HG03064 (cell line): ENCODE results near the gene WHAMM.
"Not testable (repeated sequence)": the region's sequence is repeated elsewhere in the genome, so short reads cannot be mapped to it uniquely, and the experiment has no call there.

ENCODE experiments used
- ATAC-seq: cut with Tn5 transposase; IDR thresholded peaks from one replicate; pipeline ENCODE4 v1.9.1; 2021; ENCODE audit warnings: low read depth; ENCODE audit not compliant: unreplicated experiment

WHAMM gene

DNA sequence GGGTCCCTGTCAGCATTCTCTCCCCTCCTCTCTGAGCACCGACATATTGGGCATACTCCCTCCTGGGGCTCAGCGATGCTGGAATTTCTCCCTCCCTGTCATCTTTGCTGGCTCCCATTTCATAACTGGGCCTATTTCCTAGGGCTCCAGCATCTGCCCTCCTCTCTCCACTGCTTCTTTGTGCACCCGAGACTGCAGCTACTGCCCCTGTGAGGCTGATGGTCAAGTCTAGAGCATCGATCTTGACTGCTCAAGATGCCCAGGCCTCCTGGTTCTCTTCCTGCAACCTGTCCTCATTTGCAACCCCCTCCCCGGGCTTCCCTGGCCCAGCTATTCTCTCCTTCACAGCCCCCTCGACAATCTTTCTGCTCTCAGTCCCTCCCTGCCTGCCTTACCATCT is 53.5 kb downstream of the WHAMM start:
- no peak for ATAC-seq

- no peak for ATAC-seq
These were observed 55.5 kb downstream of the WHAMM start for GRCh38 chr15:82864967-82865366.

DNA sequence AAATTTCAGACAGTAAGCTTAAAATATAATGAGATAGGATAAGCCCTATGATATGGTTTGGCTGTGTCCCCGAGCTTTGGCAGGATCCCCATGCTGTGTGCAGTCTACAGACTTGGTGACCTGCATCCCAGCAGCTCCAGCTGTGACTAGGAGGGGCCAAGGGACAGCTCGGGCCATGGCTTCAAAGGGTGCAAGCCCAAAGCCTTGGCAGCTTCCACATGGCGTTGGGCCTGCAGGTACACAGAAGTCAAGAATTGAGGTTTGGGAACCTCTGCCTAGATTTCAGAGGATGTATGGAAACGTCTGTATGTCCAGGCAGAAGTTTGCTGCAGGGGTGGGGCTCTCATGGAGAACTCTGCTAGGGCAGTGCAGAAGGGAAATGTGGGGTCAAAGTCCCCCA is 56.2 kb downstream of the WHAMM start:
- ATAC-seq = not testable (repeated sequence)

GRCh38 chr15:82865981-82866380 is 56.6 kb downstream of the WHAMM start:
- not testable (repeated sequence) for ATAC-seq

GRCh38 chr15:82870727-82871320 is 61.4 kb downstream of the WHAMM start:
- no peak for ATAC-seq

DNA sequence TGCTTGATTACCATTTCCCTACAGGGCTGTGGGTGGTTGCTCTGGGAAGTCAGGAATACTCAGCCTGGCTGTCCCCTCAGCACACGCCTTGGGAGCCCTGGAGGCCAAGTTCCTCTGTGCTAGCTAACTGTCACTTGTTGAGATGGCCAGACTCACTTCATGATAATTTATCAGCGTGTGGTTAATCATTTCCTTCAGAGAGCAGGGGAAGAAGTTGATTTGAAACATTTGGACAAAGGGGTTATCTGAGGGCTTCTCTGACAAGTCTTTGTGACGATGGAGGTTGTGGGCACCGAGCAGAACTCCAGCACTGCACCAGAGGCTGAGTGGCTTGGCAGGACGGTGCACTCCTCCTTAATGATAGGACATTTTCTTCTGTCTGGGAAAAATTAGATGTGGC is 61.9 kb downstream of the WHAMM start:
- no peak for ATAC-seq

GRCh38 chr15:82871832-82872484 is 62.5 kb downstream of the WHAMM start:
- ATAC-seq = no peak

GRCh38 chr15:82873000-82873680 is 63.7 kb downstream of the WHAMM start:
- ATAC-seq = no peak

DNA sequence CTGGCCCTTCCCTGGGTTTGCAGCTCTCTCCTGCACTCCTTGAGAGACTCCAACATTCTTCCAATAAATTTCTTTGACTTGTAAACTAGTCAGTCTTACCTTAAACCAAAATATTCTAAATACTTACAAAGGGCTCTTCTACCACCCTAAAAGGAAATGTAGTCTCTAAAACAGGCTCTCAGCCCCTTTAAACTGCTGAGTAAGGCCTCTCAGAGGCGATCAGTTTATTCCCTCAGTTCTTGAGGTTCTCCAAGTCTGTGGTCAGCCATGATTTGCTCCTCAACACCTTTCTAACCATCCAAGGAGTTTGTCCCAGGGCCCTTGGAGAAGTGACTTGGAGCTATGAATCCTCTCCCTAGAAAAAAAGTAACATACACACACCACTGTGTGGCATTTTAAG is 64.8 kb downstream of the WHAMM start:
- no peak for ATAC-seq

DNA sequence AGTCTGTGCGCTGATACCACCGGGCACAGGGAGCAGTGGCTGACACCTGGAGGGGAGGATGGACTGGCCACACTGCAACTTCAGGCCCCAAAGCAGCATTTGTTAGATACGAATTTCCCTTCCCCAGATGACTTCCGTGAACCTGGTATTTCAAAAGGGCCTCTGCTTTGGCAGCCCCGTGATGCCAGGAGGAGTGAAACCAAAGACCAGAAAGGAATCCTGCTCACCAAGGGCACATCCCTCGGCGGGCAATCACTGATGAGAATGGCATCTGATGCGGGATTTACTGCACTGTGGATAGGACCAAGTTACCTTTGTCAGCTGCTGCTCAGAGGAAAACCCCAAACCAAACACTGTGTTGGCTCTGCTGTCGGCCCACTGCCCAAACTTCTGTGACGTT is 65.5 kb downstream of the WHAMM start:
- no peak for ATAC-seq

GRCh38 chr15:82875411-82876003 is 66.1 kb downstream of the WHAMM start:
- no peak for ATAC-seq

DNA sequence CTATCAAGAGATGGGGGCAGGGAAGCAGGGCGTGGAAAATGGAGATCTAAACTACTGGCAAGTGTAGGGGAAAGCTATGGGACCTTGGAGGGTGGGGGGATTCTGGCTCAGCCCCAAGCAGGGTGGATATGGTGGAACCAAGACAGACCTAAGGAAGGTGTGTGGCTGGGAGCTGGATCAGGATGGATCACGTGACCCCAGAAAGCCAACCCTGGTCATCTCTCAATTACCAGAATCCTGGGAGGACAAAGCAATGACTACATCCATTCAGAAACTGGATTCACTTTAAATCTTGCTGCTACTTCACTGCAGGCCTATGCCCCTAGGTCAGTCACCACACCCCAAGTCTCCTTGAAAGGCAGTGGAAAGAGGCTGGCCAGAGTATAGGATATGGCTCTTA is 68.4 kb downstream of the WHAMM start:
- no peak for ATAC-seq

- ATAC-seq = no peak
These were observed 68.9 kb downstream of the WHAMM start for GRCh38 chr15:82878325-82878724.

DNA sequence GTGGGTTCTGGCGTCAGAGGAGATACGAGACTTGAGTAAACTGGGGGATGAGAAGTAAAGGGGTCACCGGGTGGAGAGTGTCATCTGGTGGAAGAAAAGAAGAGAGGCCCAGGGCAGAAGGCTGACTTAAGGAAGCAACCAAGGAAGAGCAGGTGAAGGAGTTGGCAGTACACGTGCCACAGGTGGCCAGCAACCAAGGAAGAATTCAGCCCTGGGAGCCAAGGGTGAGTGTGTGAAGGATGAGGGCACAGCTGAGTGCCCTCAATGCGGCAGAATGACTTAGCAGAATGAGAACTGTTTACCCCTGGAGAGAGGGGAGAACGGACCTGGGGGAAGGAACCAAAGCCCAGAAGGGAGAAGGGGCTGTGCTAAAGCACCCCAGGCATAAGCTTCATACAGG is 71.3 kb downstream of the WHAMM start:
- no peak for ATAC-seq

GRCh38 chr15:82881747-82882146 is 72.3 kb downstream of the WHAMM start:
- ATAC-seq = no peak

GRCh38 chr15:82882273-82882928 is 73.0 kb downstream of the WHAMM start:
- ATAC-seq = no peak
